WTC11 (cell line): ENCODE results near the gene LRRC7.

ENCODE experiments used
- ATF1 ChIP-seq: sonication (generic); formaldehyde crosslinking; IDR thresholded peaks from 2 replicates; pipeline ENCODE4 v1.8.1; 2023; ENCODE audit warnings: mild to moderate bottlenecking, moderate library complexity, missing genetic modification reagents
- CBFB ChIP-seq: sonication (generic); formaldehyde crosslinking; IDR thresholded peaks from 2 replicates; pipeline ENCODE4 v1.8.1; 2022; ENCODE audit warnings: mild to moderate bottlenecking, low read depth, missing genetic modification reagents
- CREM ChIP-seq: sonication (generic); formaldehyde crosslinking; IDR thresholded peaks from 2 replicates; pipeline ENCODE4 v1.8.1; 2022; ENCODE audit warnings: mild to moderate bottlenecking, missing genetic modification reagents, moderate library complexity
- CTCF ChIP-seq: fragments of 200-600 bp; IDR thresholded peaks from 2 replicates; pipeline ENCODE4 v1.8.0; 2022; ENCODE audit warnings: antibody characterized with exemption
- FOXJ3 ChIP-seq: sonication (generic); formaldehyde crosslinking; IDR thresholded peaks from 2 replicates; pipeline ENCODE4 v1.9.0; 2021; ENCODE audit warnings: missing genetic modification reagents, mild to moderate bottlenecking, borderline replicate concordance
- GRHL2 ChIP-seq: fragments of 250-450 bp; sonication (Bioruptor Pico); IDR thresholded peaks from 2 replicates; pipeline ENCODE4 v1.8.0; 2022; ENCODE audit warnings: mild to moderate bottlenecking, moderate library complexity; ENCODE audit not compliant: insufficient replicate concordance, severe bottlenecking
- NFYB ChIP-seq: sonication (generic); formaldehyde crosslinking; conservative IDR thresholded peaks from 2 replicates; pipeline ENCODE4 v1.8.0; 2022; ENCODE audit warnings: low read depth, missing genetic modification reagents
- USF1 ChIP-seq: sonication (generic); formaldehyde crosslinking; IDR thresholded peaks from 2 replicates; pipeline ENCODE4 v1.8.0; 2022; ENCODE audit warnings: mild to moderate bottlenecking, missing genetic modification reagents
- ZNF423 ChIP-seq: fragments of 250-450 bp; sonication (Bioruptor Pico); IDR thresholded peaks from 2 replicates; pipeline ENCODE4 v2.1.2; 2022; ENCODE audit warnings: mild to moderate bottlenecking, moderate library complexity
- TF ChIP-seq, protein P1 (sequence below): sonication (generic); formaldehyde crosslinking; IDR thresholded peaks from 2 replicates; pipeline ENCODE4 v1.8.1; 2023; ENCODE audit warnings: mild to moderate bottlenecking, missing genetic modification reagents, moderate library complexity

DNA sequence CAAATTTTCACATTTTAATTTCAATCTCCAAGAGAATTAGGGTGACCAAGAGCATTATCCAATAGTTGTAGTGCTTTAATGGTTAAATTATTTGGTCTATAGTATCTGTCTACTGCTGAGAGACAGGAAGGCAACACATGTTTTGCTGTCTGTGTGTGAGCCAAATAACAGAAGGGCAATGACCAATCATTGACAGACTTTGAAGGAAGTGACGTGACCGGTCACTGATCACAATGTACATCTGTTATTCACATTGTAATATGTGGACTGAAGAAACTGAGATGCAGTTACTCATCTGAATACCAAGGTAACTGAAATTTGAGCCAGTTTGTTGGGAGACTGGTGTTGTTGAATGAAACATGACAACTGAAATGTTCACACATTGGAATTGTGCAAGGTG lies 440.9 kb downstream of the LRRC7 start:
- TF ChIP-seq CTCF (no peak), CBFB (CRISPR knock-in tag) (no peak), ATF1 (CRISPR knock-in tag) (no peak), ZNF423 (CRISPR knock-in tag) (no peak), GRHL2 (CRISPR knock-in tag) (no peak), CREM (CRISPR knock-in tag) (no peak), USF1 (CRISPR knock-in tag) (no peak), FOXJ3 (CRISPR knock-in tag) (no peak), NFYB (CRISPR knock-in tag) (no peak)
- TF ChIP-seq, protein P1, sequence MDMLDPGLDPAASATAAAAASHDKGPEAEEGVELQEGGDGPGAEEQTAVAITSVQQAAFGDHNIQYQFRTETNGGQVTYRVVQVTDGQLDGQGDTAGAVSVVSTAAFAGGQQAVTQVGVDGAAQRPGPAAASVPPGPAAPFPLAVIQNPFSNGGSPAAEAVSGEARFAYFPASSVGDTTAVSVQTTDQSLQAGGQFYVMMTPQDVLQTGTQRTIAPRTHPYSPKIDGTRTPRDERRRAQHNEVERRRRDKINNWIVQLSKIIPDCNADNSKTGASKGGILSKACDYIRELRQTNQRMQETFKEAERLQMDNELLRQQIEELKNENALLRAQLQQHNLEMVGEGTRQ (CRISPR knock-in tag) = no peak
